ENCODE results near the gene TREML1.

DNA sequence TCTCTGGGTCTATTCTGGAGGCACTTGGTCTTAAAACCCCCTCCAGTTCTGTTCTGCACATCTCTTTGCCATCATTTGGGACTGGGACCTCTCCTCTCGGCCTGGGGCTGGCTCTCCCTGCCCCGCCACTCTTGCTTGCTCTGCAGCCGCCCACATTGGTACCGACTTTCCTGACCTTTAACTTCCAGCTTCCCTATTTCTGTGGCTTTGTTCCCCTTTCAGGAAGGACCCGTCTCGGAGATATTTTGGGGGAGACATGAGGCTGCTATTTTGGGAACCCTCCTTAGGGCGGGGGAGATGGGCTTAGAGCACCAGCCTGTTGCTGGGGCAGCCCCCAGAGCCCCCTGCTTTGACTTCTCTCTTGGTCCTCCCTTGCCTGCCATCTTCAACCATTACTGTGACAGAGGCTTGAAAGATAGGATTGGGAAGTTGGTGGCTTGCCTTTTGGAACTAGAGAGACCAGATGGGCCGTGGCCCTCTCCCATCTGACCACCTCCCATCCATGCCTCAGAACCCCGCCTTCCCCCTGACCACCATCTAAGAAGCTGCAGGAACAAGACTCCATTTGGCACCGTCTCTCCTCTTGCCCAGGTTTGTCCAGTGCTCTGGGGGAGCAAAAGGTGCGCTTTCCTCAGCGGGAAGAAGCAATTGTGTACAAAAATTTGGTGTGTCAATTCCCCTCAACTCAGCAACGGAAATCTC is 7.9 kb upstream of the TREML1 start:
- TF ChIP-seq, protein P1, sequence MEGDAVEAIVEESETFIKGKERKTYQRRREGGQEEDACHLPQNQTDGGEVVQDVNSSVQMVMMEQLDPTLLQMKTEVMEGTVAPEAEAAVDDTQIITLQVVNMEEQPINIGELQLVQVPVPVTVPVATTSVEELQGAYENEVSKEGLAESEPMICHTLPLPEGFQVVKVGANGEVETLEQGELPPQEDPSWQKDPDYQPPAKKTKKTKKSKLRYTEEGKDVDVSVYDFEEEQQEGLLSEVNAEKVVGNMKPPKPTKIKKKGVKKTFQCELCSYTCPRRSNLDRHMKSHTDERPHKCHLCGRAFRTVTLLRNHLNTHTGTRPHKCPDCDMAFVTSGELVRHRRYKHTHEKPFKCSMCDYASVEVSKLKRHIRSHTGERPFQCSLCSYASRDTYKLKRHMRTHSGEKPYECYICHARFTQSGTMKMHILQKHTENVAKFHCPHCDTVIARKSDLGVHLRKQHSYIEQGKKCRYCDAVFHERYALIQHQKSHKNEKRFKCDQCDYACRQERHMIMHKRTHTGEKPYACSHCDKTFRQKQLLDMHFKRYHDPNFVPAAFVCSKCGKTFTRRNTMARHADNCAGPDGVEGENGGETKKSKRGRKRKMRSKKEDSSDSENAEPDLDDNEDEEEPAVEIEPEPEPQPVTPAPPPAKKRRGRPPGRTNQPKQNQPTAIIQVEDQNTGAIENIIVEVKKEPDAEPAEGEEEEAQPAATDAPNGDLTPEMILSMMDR (IDR thresholded peaks at IDR 0.05): no peak
- TF ChIP-seq POLR2A (IDR thresholded peaks at IDR 0.05): no peak
- TF ChIP-seq EP300 (IDR thresholded peaks at IDR 0.05): no peak
